Epithelial cell of esophagus (primary cell): ENCODE results near the gene OSBPL9.

Experiments used
- DNase-seq: peaks from one replicate; pipeline ENCODE4 v3.0.0; 2010; ENCODE audit warnings: low read depth
- H3K4me3 ChIP-seq: 2 replicates; pipeline ENCODE4 v1.5.1; 2011; ENCODE audit warnings: mild to moderate bottlenecking, low read length, control low read depth
- TF ChIP-seq, protein P1 (sequence below): IDR thresholded peaks from 2 replicates; pipeline ENCODE4 v1.5.1; 2011; ENCODE audit warnings: low read depth, mild to moderate bottlenecking, low read length, control low read depth, inconsistent platforms; ENCODE audit not compliant: insufficient read depth; ENCODE audit errors: missing control alignments

OSBPL9 gene

DNA sequence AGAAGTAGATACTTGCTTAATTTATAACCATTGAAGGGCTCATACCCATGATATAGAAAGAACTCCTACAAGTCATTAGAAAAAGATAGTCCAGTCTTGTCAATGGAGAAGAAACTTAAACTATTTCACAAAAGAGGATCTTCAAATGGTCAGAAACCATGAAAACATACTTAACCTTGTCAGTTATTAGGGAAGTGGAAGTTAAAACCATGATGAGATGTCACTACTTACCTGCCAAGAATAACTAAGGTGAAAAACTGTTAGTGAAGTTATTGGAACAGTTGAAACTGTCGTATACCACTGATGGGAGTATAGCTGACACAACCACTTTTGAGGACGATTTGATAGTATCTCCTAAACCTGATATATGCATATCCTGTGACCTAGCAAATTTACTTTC, 46.8 kb downstream of the OSBPL9 start:
- TF ChIP-seq, protein P1, sequence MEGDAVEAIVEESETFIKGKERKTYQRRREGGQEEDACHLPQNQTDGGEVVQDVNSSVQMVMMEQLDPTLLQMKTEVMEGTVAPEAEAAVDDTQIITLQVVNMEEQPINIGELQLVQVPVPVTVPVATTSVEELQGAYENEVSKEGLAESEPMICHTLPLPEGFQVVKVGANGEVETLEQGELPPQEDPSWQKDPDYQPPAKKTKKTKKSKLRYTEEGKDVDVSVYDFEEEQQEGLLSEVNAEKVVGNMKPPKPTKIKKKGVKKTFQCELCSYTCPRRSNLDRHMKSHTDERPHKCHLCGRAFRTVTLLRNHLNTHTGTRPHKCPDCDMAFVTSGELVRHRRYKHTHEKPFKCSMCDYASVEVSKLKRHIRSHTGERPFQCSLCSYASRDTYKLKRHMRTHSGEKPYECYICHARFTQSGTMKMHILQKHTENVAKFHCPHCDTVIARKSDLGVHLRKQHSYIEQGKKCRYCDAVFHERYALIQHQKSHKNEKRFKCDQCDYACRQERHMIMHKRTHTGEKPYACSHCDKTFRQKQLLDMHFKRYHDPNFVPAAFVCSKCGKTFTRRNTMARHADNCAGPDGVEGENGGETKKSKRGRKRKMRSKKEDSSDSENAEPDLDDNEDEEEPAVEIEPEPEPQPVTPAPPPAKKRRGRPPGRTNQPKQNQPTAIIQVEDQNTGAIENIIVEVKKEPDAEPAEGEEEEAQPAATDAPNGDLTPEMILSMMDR = no peak
- no peak for DNase-seq
- H3K4me3 ChIP-seq = no peak overlapping the region

DNA sequence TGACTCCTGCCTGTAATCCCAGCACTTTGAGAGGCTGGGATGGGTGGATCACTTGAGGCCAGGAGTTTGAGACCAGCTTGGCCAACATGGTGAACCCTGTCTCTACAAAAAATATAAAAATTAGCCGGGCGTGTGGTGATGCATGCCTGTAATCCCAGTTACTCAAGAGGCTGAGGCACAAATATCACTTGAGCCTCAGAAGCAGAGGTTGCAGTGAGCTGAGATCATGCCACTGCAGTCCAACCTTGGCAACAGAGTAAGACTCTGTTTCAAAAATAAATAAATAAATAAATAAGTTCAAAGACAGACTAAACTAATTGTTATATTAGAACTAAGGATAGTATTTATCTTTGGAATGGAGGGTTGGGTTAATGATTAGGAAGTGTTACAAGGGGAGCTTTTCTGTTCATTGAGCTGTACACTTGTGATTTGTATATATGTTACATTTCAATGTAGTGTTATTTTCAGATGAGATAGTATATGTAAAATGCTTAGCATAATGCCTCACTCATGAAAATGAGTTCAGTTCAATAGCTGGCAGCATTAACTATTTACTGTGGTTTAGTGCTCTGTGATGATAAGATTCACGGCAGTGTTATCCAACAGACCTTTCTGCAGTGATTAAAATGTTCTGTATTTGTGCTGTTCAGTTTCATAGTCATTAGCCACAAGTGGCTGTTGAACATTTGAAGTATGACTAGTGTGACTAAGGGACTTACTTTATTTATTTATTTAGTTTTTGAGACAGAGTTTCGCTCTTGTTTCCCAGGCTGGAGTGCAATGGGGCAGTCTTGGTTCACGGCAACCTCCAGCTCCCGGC, 47.7 kb downstream of the OSBPL9 start:
- H3K4me3 ChIP-seq = no peak overlapping the region
- no peak for DNase-seq
- TF ChIP-seq, protein P1 = no peak

DNA sequence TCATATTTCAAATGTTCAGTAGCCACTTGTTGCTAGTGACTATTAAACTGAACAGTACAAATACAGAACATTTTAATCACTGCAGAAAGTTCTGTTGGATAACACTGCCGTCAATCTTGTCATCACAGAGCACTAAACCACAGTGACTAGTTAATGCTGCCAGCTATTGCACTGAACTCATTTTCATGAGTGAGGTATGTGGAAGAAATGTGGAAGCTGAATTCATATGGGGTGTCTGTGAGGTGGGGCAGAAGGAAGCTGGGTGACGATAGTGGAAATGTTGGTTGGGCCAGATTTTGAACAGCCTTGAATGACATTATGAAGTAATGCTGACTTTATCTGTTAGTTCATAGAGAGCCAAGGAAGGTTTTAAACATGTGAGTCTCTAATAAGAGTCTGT, 49.6 kb downstream of the OSBPL9 start:
- TF ChIP-seq, protein P1 = no peak
- peak; percentile 36 for DNase-seq
- no peak overlapping the region for H3K4me3 ChIP-seq

DNA sequence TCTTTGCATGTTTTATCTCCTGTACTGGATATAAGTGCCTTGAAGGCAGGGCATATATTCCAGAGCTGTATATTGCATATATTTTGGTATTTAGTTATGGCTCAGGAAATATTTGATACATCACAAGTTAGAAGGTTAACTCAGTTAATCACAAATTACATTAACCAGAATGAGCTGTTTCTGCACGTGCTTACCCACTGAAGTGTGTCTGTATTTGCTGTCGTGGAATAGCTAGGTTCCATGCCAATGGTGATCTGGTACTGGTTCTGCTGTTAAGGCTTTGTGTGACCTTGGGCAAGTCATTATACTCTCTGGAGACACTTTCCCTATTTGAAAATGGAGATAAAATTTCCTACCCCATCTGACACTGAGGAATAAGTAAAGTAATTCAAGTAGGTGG, 50.7 kb downstream of the OSBPL9 start:
- TF ChIP-seq, protein P1 = no peak
- no peak for DNase-seq
- no peak overlapping the region for H3K4me3 ChIP-seq

DNA sequence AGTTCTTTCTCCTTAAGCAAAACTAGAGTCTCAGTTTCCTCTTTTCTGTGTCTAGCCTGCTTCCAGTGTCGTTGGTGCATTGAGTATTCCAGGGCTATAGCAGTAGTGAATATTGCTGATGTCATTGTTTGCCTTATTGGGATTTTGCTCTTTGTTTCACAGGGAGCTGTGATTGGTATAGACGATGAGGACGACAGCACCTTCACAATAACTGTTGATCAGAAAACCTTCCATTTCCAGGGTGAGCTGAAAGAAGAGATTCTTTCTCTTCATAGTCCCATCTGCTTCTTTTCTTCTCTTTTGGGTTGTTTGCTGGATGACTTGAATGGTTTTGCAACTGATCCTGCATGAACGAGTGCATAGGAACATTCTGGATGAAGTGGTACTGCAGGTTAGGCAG, 52.4 kb downstream of the OSBPL9 start:
- DNase-seq = no peak
- TF ChIP-seq, protein P1 = no peak
- no peak overlapping the region for H3K4me3 ChIP-seq

DNA sequence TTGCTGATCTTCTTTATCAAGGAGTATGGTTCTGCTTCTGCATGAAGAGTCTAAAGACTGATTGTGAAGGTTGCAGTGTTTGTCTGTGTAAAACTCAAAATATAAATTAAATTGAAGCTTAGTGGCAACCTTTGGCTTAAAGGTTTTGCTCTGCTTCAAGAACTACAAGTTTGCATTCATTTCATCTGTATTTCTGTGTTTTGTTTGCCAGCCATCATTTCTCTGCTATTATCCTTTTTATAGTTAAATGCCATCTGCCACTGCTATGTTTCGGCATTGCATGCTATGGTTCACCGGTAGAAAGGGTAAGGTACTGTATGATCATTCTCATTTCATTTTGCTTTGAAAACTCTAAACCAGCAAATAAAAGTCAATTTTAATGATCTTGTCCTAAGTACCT, 52.9 kb downstream of the OSBPL9 start:
- no peak for DNase-seq
- no peak overlapping the region for H3K4me3 ChIP-seq
- TF ChIP-seq, protein P1 = no peak
